MM.1S (cell line): ENCODE results near the gene MGA.

Source experiments
- EZH2 ChIP-seq: fragments of 300-600 bp; sonication (generic); optimal IDR thresholded peaks from 2 replicates; pipeline ENCODE3; 2017; ENCODE audit warnings: low read depth, mild to moderate bottlenecking, antibody characterized with exemption, low read length, mixed read lengths
- EZH2phosphoT487 ChIP-seq: fragments of 300-600 bp; sonication (generic); IDR thresholded peaks from 2 replicates; pipeline ENCODE4 v1.6.1; 2018; ENCODE audit warnings: antibody characterized with exemption, low read length
- TF ChIP-seq, protein P1 (sequence below): fragments of 300-600 bp; sonication (generic); IDR thresholded peaks from 2 replicates; pipeline ENCODE4 v1.5.1; 2016; ENCODE audit warnings: antibody characterized with exemption, low read length, mixed read lengths

- TF ChIP-seq, protein P1, sequence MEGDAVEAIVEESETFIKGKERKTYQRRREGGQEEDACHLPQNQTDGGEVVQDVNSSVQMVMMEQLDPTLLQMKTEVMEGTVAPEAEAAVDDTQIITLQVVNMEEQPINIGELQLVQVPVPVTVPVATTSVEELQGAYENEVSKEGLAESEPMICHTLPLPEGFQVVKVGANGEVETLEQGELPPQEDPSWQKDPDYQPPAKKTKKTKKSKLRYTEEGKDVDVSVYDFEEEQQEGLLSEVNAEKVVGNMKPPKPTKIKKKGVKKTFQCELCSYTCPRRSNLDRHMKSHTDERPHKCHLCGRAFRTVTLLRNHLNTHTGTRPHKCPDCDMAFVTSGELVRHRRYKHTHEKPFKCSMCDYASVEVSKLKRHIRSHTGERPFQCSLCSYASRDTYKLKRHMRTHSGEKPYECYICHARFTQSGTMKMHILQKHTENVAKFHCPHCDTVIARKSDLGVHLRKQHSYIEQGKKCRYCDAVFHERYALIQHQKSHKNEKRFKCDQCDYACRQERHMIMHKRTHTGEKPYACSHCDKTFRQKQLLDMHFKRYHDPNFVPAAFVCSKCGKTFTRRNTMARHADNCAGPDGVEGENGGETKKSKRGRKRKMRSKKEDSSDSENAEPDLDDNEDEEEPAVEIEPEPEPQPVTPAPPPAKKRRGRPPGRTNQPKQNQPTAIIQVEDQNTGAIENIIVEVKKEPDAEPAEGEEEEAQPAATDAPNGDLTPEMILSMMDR, result no peak
- TF ChIP-seq EZH2 (no peak), EZH2phosphoT487 (no peak)
These were observed 162.3 kb downstream of the MGA start for GRCh38 chr15:41822471-41822870.
